ENCODE results near the gene MAST3. TPM values are rescaled to one million over a fixed set of nuclear protein-coding genes. Genes with fewer than 3 reads are reported as not detected.

Gene MAST3
- total RNA-seq, 1 donor from 2014 or later = 13.4 TPM

DNA sequence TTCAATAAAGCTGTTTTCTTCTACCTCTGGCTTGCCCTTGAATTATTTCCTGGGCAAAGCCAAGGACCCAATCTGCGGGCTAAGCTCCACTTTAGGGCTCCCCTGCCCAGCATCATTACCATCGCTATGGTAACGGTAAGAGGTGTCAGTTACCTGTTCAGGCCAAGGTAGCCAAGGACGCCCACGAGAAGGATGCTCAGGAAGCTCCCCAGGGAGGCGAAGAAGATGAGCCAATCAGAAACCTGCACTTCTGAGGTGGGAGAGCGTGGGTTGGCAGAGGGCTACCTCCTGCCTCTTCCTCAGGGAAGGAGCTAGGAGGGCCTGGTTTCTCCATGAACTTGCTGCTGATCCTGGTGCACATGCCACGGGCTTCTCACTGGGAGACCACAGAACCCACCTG, 35.5 kb upstream of the MAST3 start:
- no peak overlapping the region for H3K27ac Mint-ChIP-seq (ENCODE audit: unreplicated experiment)
- H3K9me3 Mint-ChIP-seq = no peaks in the 10 kb centered on the region
- H3K4me1 Mint-ChIP-seq = peaks cover 20% of the 10 kb centered on the region
- TF ChIP-seq, protein P1, sequence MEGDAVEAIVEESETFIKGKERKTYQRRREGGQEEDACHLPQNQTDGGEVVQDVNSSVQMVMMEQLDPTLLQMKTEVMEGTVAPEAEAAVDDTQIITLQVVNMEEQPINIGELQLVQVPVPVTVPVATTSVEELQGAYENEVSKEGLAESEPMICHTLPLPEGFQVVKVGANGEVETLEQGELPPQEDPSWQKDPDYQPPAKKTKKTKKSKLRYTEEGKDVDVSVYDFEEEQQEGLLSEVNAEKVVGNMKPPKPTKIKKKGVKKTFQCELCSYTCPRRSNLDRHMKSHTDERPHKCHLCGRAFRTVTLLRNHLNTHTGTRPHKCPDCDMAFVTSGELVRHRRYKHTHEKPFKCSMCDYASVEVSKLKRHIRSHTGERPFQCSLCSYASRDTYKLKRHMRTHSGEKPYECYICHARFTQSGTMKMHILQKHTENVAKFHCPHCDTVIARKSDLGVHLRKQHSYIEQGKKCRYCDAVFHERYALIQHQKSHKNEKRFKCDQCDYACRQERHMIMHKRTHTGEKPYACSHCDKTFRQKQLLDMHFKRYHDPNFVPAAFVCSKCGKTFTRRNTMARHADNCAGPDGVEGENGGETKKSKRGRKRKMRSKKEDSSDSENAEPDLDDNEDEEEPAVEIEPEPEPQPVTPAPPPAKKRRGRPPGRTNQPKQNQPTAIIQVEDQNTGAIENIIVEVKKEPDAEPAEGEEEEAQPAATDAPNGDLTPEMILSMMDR (conservative IDR thresholded peaks at IDR 0.05) = no peak
- peaks cover 3% of the 10 kb centered on the region for H3K27me3 Mint-ChIP-seq (ENCODE audit: low read depth)
- H3K36me3 Mint-ChIP-seq (ENCODE audit: low read depth) = no peaks in the 10 kb centered on the region
- DNase-seq (ENCODE audit: low read depth, low spot score) = no peak
- H3K4me3 Mint-ChIP-seq = no peak overlapping the region

DNA sequence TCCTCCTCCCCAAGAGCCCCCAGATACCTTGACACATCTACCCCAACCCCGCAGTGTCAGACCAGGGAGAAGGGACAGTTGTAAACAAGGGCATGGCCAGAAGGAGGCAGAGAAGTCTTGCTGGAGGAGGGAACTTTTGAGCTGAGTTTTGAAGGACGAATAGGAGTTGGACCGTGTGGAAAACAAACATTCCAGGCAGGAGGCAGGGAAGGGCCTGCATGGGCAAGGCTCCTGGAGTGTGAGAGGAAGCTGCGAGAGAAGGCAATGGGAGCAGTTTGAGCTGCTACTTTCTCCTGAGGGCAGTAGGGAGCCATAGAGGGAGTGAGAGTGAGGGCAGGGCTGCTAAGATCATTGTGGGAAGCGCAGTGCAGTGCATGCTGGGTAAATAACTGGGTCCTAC, 34.1 kb upstream of the MAST3 start:
- Mint-ChIP-seq H3K4me1 (peaks cover 15% of the 10 kb centered on the region), H3K9me3 (no peaks in the 10 kb centered on the region), H3K27me3 (ENCODE audit: low read depth) (peaks cover 3% of the 10 kb centered on the region), H3K4me3 (no peak overlapping the region), H3K27ac (ENCODE audit: unreplicated experiment) (no peak overlapping the region), H3K36me3 (ENCODE audit: low read depth) (no peaks in the 10 kb centered on the region)
- peak; percentile 56 for DNase-seq (ENCODE audit: low read depth, low spot score)
- TF ChIP-seq, protein P1 (conservative IDR thresholded peaks at IDR 0.05) = peak; percentile 51

DNA sequence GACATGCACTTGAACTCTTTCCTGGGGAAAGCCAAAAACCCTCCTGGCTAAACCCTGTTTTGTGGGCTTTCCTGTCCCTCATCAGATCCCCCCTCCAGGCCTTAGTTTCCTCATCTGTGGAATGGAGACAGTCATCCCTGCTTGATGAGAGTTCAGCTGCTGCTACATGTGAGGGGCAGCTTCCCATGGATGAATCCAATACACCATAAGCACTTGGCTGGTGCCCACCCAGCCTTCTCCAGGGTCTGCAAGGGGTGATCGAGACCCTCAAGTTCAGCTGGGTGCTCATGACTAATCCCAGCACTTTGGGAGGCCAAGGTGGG, 32.4 kb upstream of the MAST3 start:
- no peaks in the 10 kb centered on the region for H3K9me3 Mint-ChIP-seq
- H3K36me3 Mint-ChIP-seq (ENCODE audit: low read depth) = no peaks in the 10 kb centered on the region
- TF ChIP-seq, protein P1 (conservative IDR thresholded peaks at IDR 0.05) = no peak
- peaks cover 12% of the 10 kb centered on the region for H3K4me1 Mint-ChIP-seq
- H3K27ac Mint-ChIP-seq (ENCODE audit: unreplicated experiment) = no peak overlapping the region
- DNase-seq (ENCODE audit: low read depth, low spot score) = no peak
- H3K27me3 Mint-ChIP-seq (ENCODE audit: low read depth) = peaks cover 3% of the 10 kb centered on the region
- no peak overlapping the region for H3K4me3 Mint-ChIP-seq

DNA sequence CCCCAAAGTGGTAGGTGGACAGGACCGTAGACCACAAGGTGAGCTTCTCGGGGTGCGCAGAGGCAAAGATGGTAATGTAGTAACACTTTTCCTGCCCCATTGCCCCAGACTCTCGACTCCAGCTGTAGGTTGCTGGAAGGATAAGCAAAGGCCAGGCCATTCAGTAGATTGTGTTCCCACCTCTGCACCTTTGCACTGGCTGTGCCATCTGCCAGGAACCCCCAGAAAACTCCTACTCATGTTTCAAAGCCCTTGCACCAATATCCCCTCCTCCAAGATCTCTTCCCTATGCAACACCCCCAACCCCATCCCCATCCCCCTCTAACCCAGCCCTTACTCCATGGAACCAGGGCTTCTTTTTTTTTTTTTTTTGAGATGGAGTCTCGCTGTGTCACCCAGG, 29.2 kb upstream of the MAST3 start:
- peaks cover 3% of the 10 kb centered on the region for H3K27me3 Mint-ChIP-seq (ENCODE audit: low read depth)
- DNase-seq (ENCODE audit: low read depth, low spot score) = no peak
- H3K27ac Mint-ChIP-seq (ENCODE audit: unreplicated experiment) = no peak overlapping the region
- H3K36me3 Mint-ChIP-seq (ENCODE audit: low read depth) = no peaks in the 10 kb centered on the region
- TF ChIP-seq, protein P1 (conservative IDR thresholded peaks at IDR 0.05) = no peak
- no peaks in the 10 kb centered on the region for H3K9me3 Mint-ChIP-seq
- peaks cover 9% of the 10 kb centered on the region for H3K4me1 Mint-ChIP-seq
- H3K4me3 Mint-ChIP-seq = no peak overlapping the region

DNA sequence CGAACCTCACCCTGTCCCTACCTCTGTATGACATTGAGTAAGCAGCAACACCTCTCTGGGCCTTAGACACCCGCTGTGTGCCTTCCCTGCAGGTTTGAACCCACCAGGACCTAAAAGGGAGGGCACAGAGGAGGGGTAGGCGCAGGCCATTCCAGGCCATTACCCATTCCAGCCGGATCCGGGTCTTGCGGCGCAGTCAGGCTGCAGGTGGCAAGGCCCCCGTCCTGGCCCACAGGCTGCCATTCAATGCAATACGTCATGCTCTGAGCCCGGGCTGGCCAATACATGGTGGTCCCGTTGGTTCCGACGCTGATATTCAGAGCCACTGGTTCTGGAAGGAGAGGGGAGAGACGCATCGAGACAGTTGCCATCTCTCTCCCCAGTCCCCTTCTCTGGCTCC, 28.2 kb upstream of the MAST3 start:
- no peak overlapping the region for H3K4me3 Mint-ChIP-seq
- no peaks in the 10 kb centered on the region for H3K36me3 Mint-ChIP-seq (ENCODE audit: low read depth)

More for the DNA sequence above, 28.2 kb upstream of the MAST3 start:
- TF ChIP-seq, protein P1 (conservative IDR thresholded peaks at IDR 0.05) = no peak
- Mint-ChIP-seq H3K9me3 (no peaks in the 10 kb centered on the region), H3K4me1 (peaks cover 6% of the 10 kb centered on the region), H3K27me3 (ENCODE audit: low read depth) (peaks cover 5% of the 10 kb centered on the region), H3K27ac (ENCODE audit: unreplicated experiment) (no peak overlapping the region)
- DNase-seq (ENCODE audit: low read depth, low spot score) = no peak
